GM12878 (cell line): ENCODE data around the gene R3HDM2. TPM values are rescaled to one million over a fixed set of nuclear protein-coding genes. Genes with fewer than 3 reads are reported as not detected.

Experiments
- ASH2L ChIP-seq: fragments of 300-600, 200-600 bp; sonication (generic); IDR thresholded peaks from 2 replicates; pipeline ENCODE4 v1.6.1; 2017; ENCODE audit warnings: low read depth, mild to moderate bottlenecking, borderline replicate concordance
- BACH1 ChIP-seq: fragments of 450-650 bp; IDR thresholded peaks from 2 replicates; pipeline ENCODE4 v1.6.1; 2017; ENCODE audit warnings: mild to moderate bottlenecking, borderline replicate concordance
- CHD4 ChIP-seq: fragments of 200-600 bp; sonication (generic); IDR thresholded peaks from 2 replicates; pipeline ENCODE4 v1.6.1; 2016; ENCODE audit warnings: mild to moderate bottlenecking
- DPF2 ChIP-seq: fragments of 450-650 bp; IDR thresholded peaks from 2 replicates; pipeline ENCODE4 v1.6.1; 2017; ENCODE audit warnings: mild to moderate bottlenecking
- E2F4 ChIP-seq: IDR thresholded peaks from 2 replicates; pipeline ENCODE4 v1.6.1; 2012; ENCODE audit warnings: low read depth, low read length, improper control_type of control experiment
- FOXM1 ChIP-seq: IDR thresholded peaks from 2 replicates; pipeline ENCODE4 v1.6.1; 2012; ENCODE audit warnings: low read depth, mild to moderate bottlenecking, inconsistent platforms, low read length, moderate library complexity
- HDGF ChIP-seq: fragments of 450-650 bp; IDR thresholded peaks from 2 replicates; pipeline ENCODE4 v1.6.1; 2016; ENCODE audit warnings: antibody characterized with exemption
- KAT2A ChIP-seq: conservative IDR thresholded peaks from 2 replicates; pipeline ENCODE4 v1.6.1; 2011; ENCODE audit warnings: low read depth, low read length; ENCODE audit not compliant: control insufficient read depth
- MTA2 ChIP-seq: fragments of 450-650 bp; IDR thresholded peaks from 2 replicates; pipeline ENCODE4 v1.6.1; 2016; ENCODE audit warnings: low read depth, mild to moderate bottlenecking, moderate library complexity
- NRF1 ChIP-seq: conservative IDR thresholded peaks from 2 replicates; pipeline ENCODE4 v1.6.1; 2011; ENCODE audit warnings: mild to moderate bottlenecking, low read depth, low read length, improper control_type of control experiment
- POLR2AphosphoS5 ChIP-seq: IDR thresholded peaks from 2 replicates; pipeline ENCODE4 v1.6.1; 2011; ENCODE audit warnings: mild to moderate bottlenecking, low read length, inconsistent platforms
- RELA ChIP-seq: fragments of 450-650 bp; IDR thresholded peaks from 2 replicates; pipeline ENCODE4 v1.8.0; 2014; ENCODE audit warnings: borderline replicate concordance; ENCODE audit not compliant: partially characterized antibody
- SP1 ChIP-seq: IDR thresholded peaks from one replicate; pipeline ENCODE4 v1.6.1; 2011; ENCODE audit warnings: low read depth, low read length
- ZBED1 ChIP-seq: IDR thresholded peaks from 2 replicates; pipeline ENCODE4 v1.6.1; 2016; ENCODE audit warnings: borderline replicate concordance
- ZNF384 ChIP-seq: IDR thresholded peaks from 2 replicates; pipeline ENCODE4 v1.6.1; 2012; ENCODE audit warnings: low read depth, mild to moderate bottlenecking, low read length, improper control_type of control experiment, borderline replicate concordance
- ZNF622 ChIP-seq: fragments of 450-650 bp; IDR thresholded peaks from 2 replicates; pipeline ENCODE4 v1.6.1; 2017; ENCODE audit warnings: mild to moderate bottlenecking, inconsistent platforms
- polyA plus RNA-seq, 11 experiments: library from polyadenylated mRNA; depleted of rRNA in 4 of 11; unstranded in 6 of 11; stranded (reverse) in 5 of 11; fragments of >200 nt; fragmentation: Nextera tagmentation in 4 of 11; fragmentation: Illumina TruSeq in 1 of 11; extraction: Ambion mirVana in 4 of 11; extraction: Trizol in 1 of 11; gene quantifications; 1 replicate in 1 of 11; 2 replicates in 10 of 11; pipeline versions ENCODE4 v1.2.1 to v1.2.3, GENCODE V29; 2011 to 2016; ENCODE audit warnings: inconsistent platforms in 2 of 11, missing spikeins in 2 of 11, low read depth in 1 of 11
- total RNA-seq, 4 experiments: library from RNA; depleted of rRNA in 3 of 4; stranded (reverse); fragments of >200 nt in 3 of 4; fragmentation: Illumina TruSeq in 1 of 4; extraction: Trizol in 1 of 4; gene quantifications; 2 replicates each; pipeline versions ENCODE4 v1.2.1 to v1.2.3, GENCODE V29; 2013 to 2021
- TF ChIP-seq, protein P1 (sequence below): IDR thresholded peaks from 2 replicates; pipeline ENCODE4 v1.6.1; 2011; ENCODE audit warnings: mild to moderate bottlenecking, low read depth, low read length, moderate library complexity; ENCODE audit not compliant: insufficient replicate concordance
- TF ChIP-seq, protein P2 (sequence below): fragments of 450-650 bp; IDR thresholded peaks from 2 replicates; pipeline ENCODE4 v1.6.1; 2016; ENCODE audit warnings: mild to moderate bottlenecking
- TF ChIP-seq, protein P3 (sequence below): fragments of 450-650 bp; IDR thresholded peaks from 2 replicates; pipeline ENCODE4 v1.6.1; 2017; ENCODE audit warnings: borderline replicate concordance
- TF ChIP-seq, protein P4 (sequence below): fragments of 450-650 bp; IDR thresholded peaks from 2 replicates; pipeline ENCODE4 v1.6.1; 2017; ENCODE audit warnings: low read depth, mild to moderate bottlenecking, moderate library complexity

Gene R3HDM2
- total and polyA plus RNA-seq, 10 of the 15 experiments (the other 5 are each of a cell fraction or from before 2014, with no cell fraction given), result 4.6 to 26.1 (median 11.2) TPM

- TF ChIP-seq E2F4, result no peak
- peak; percentile 87 for TF ChIP-seq HDGF
- TF ChIP-seq, protein P1, sequence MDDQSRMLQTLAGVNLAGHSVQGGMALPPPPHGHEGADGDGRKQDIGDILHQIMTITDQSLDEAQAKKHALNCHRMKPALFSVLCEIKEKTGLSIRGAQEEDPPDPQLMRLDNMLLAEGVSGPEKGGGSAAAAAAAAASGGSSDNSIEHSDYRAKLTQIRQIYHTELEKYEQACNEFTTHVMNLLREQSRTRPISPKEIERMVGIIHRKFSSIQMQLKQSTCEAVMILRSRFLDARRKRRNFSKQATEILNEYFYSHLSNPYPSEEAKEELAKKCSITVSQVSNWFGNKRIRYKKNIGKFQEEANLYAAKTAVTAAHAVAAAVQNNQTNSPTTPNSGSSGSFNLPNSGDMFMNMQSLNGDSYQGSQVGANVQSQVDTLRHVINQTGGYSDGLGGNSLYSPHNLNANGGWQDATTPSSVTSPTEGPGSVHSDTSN, result no peak
- TF ChIP-seq NRF1, result no peak
- no peak for TF ChIP-seq MTA2
- no peak for TF ChIP-seq ASH2L
- TF ChIP-seq POLR2AphosphoS5, result peak; percentile 53; the same call in 1 of the 2 replicates
- TF ChIP-seq CHD4, result no peak
- TF ChIP-seq, protein P2, sequence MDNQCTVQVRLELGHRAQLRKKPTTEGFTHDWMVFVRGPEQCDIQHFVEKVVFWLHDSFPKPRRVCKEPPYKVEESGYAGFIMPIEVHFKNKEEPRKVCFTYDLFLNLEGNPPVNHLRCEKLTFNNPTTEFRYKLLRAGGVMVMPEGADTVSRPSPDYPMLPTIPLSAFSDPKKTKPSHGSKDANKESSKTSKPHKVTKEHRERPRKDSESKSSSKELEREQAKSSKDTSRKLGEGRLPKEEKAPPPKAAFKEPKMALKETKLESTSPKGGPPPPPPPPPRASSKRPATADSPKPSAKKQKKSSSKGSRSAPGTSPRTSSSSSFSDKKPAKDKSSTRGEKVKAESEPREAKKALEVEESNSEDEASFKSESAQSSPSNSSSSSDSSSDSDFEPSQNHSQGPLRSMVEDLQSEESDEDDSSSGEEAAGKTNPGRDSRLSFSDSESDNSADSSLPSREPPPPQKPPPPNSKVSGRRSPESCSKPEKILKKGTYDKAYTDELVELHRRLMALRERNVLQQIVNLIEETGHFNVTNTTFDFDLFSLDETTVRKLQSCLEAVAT, result no peak
- TF ChIP-seq ZBED1, result no peak
- peak; percentile 13 for TF ChIP-seq SP1
- TF ChIP-seq ZNF384, result no peak
- TF ChIP-seq, protein P3, sequence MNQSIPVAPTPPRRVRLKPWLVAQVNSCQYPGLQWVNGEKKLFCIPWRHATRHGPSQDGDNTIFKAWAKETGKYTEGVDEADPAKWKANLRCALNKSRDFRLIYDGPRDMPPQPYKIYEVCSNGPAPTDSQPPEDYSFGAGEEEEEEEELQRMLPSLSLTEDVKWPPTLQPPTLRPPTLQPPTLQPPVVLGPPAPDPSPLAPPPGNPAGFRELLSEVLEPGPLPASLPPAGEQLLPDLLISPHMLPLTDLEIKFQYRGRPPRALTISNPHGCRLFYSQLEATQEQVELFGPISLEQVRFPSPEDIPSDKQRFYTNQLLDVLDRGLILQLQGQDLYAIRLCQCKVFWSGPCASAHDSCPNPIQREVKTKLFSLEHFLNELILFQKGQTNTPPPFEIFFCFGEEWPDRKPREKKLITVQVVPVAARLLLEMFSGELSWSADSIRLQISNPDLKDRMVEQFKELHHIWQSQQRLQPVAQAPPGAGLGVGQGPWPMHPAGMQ, result no peak
- TF ChIP-seq BACH1, result no peak
- no peak for TF ChIP-seq KAT2A
- TF ChIP-seq ZNF622, result no peak
- TF ChIP-seq, protein P4, sequence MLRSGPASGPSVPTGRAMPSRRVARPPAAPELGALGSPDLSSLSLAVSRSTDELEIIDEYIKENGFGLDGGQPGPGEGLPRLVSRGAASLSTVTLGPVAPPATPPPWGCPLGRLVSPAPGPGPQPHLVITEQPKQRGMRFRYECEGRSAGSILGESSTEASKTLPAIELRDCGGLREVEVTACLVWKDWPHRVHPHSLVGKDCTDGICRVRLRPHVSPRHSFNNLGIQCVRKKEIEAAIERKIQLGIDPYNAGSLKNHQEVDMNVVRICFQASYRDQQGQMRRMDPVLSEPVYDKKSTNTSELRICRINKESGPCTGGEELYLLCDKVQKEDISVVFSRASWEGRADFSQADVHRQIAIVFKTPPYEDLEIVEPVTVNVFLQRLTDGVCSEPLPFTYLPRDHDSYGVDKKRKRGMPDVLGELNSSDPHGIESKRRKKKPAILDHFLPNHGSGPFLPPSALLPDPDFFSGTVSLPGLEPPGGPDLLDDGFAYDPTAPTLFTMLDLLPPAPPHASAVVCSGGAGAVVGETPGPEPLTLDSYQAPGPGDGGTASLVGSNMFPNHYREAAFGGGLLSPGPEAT, result no peak
- TF ChIP-seq DPF2, result peak; percentile 38; the same call in 1 of the 2 replicates
- TF ChIP-seq RELA, result no peak
- peak; percentile 41; the same call in 1 of the 2 replicates for TF ChIP-seq FOXM1
Observed at GRCh38 chr12:57479376-57480115, 48.7 kb upstream of the R3HDM2 start, which contains the start of gene ARHGAP9 (continued).
